Fibroblast of lung (primary cell): ENCODE results near the gene COL25A1. TPM values are rescaled to one million over a fixed set of nuclear protein-coding genes. Genes with fewer than 3 reads are reported as not detected.
A peak's percentile ranks its signal among the peaks of the same experiment; 100 is the strongest.

Experiments
- DNase-seq, 2 donors: peaks; one replicate each; pipeline versions ENCODE4 v3.0.0 to v3.0.0-alpha.2; 2010; ENCODE audit warnings: low read depth in 2 of 2
- H2AFZ ChIP-seq: 2 replicates; pipeline ENCODE4 v1.5.1; 2012; ENCODE audit warnings: low read length, control low read depth, inconsistent platforms
- H3K27ac ChIP-seq: 2 replicates; pipeline ENCODE4 v1.5.1; 2011; ENCODE audit warnings: low read length, control low read depth; ENCODE audit not compliant: insufficient read depth
- H3K27me3 ChIP-seq: 2 replicates; pipeline ENCODE4 v1.5.1; 2011; ENCODE audit warnings: mild to moderate bottlenecking, low read length; ENCODE audit not compliant: control insufficient read depth, insufficient read depth
- H3K36me3 ChIP-seq: 2 replicates; pipeline ENCODE4 v1.5.1; 2011; ENCODE audit warnings: low read length; ENCODE audit not compliant: control insufficient read depth, insufficient read depth
- H3K4me1 ChIP-seq: 2 replicates; pipeline ENCODE4 v1.5.1; 2011; ENCODE audit warnings: low read length; ENCODE audit not compliant: control insufficient read depth, insufficient read depth; ENCODE audit errors: extremely low read depth
- H3K4me2 ChIP-seq: 2 replicates; pipeline ENCODE4 v1.5.1; 2011; ENCODE audit warnings: low read length, control low read depth; ENCODE audit not compliant: insufficient read depth; ENCODE audit errors: extremely low read depth
- H3K4me3 ChIP-seq, 4 experiments: fragments of 200-600 bp in 1 of 4; sonication (generic) in 1 of 4; replicated peaks in 1 of 4; 2 replicates each; pipeline ENCODE4 v1.5.1; 2011 to 2016; ENCODE audit warnings: low read length in 4 of 4, low read depth in 3 of 4, mild to moderate bottlenecking in 3 of 4, control low read depth in 2 of 4, inconsistent platforms in 1 of 4, mixed read lengths in 1 of 4; ENCODE audit not compliant: insufficient read depth in 1 of 4; ENCODE audit errors: control extremely low read depth in 1 of 4
- H3K79me2 ChIP-seq: 2 replicates; pipeline ENCODE4 v1.5.1; 2012; ENCODE audit warnings: mild to moderate bottlenecking, low read length, inconsistent platforms; ENCODE audit not compliant: control insufficient read depth, insufficient read depth
- H3K9ac ChIP-seq: 2 replicates; pipeline ENCODE4 v1.5.1; 2011; ENCODE audit warnings: mild to moderate bottlenecking, low read length, control low read depth; ENCODE audit not compliant: insufficient read depth
- H3K9me3 ChIP-seq: 2 replicates; pipeline ENCODE4 v1.5.1; 2012; ENCODE audit warnings: low read depth, low read length; ENCODE audit not compliant: control insufficient read depth, insufficient read depth
- H4K20me1 ChIP-seq: 2 replicates; pipeline ENCODE4 v1.5.1; 2011; ENCODE audit warnings: low read length; ENCODE audit not compliant: control insufficient read depth, insufficient read depth; ENCODE audit errors: extremely low read depth
- CTCF ChIP-seq, 2 donors: IDR thresholded peaks in 1 of 2; conservative IDR thresholded peaks in 1 of 2; 1 replicate in 1 of 2; 2 replicates in 1 of 2; pipeline ENCODE4 v1.5.1; 2011 to 2012; ENCODE audit warnings: low read length in 2 of 2, control low read depth in 1 of 2, inconsistent platforms in 1 of 2, low read depth in 1 of 2, mild to moderate bottlenecking in 1 of 2
- EZH2 ChIP-seq: IDR thresholded peaks from 2 replicates; pipeline ENCODE4 v1.5.1; 2012; ENCODE audit warnings: low read length, control low read depth, mild to moderate bottlenecking; ENCODE audit errors: missing control alignments
- polyA plus RNA-seq, 2 donors: library from polyadenylated mRNA; depleted of rRNA in 1 of 2; stranded (reverse) in 1 of 2; unstranded in 1 of 2; fragments of >200 nt; gene quantifications; 2 replicates each; pipeline ENCODE4 v1.2.1, GENCODE V29; 2011 to 2012; ENCODE audit warnings: missing spikeins in 1 of 2
- total RNA-seq: library from RNA; depleted of rRNA; stranded (reverse); fragments of >200 nt; gene quantifications from 2 replicates; pipeline ENCODE4 v1.2.1, GENCODE V29; 2014

COL25A1 gene
- total and polyA plus RNA-seq, 2 donors (not counting 1 experiment from before 2014, with no cell fraction given) = under 0.01 to 0.01 TPM

- Histone ChIP-seq H3K4me2 (no peak overlapping the region), H3K27ac (no peak overlapping the region), H3K27me3 (no peaks in the 10 kb centered on the region), H3K79me2 (no peaks in the 10 kb centered on the region), H3K4me1 (no peaks in the 10 kb centered on the region), H3K9ac (no peak overlapping the region), H3K4me3 (no peak overlapping the region), H3K36me3 (no peaks in the 10 kb centered on the region), H4K20me1 (no peaks in the 10 kb centered on the region), H3K9me3 (no peaks in the 10 kb centered on the region), H2AFZ (no peak overlapping the region)
- no peak for TF ChIP-seq EZH2
- TF ChIP-seq CTCF (conservative IDR thresholded peaks at IDR 0.05 in 1 of 2, IDR thresholded peaks at IDR 0.05 in 1 of 2; ENCODE audit: low read depth in 1 of 2, low read length in 2 of 2) = no peak
- no peak for DNase-seq
Observed at GRCh38 chr4:109172301-109172700, 130.2 kb downstream of the COL25A1 start.

GRCh38 chr4:109171070-109171469, 131.4 kb downstream of the COL25A1 start:
- Histone ChIP-seq H3K27ac (no peak overlapping the region), H3K4me3 (no peak overlapping the region), H3K9ac (no peak overlapping the region), H2AFZ (no peak overlapping the region), H3K36me3 (no peaks in the 10 kb centered on the region), H4K20me1 (no peaks in the 10 kb centered on the region), H3K4me1 (no peaks in the 10 kb centered on the region), H3K27me3 (no peaks in the 10 kb centered on the region), H3K4me2 (no peak overlapping the region), H3K79me2 (no peaks in the 10 kb centered on the region), H3K9me3 (no peaks in the 10 kb centered on the region)
- no peak for TF ChIP-seq EZH2
- no peak for TF ChIP-seq CTCF (conservative IDR thresholded peaks at IDR 0.05 in 1 of 2, IDR thresholded peaks at IDR 0.05 in 1 of 2; ENCODE audit: low read depth in 1 of 2, low read length in 2 of 2)
- DNase-seq = no peak

- Histone ChIP-seq H3K36me3 (no peaks in the 10 kb centered on the region), H4K20me1 (no peaks in the 10 kb centered on the region), H3K27ac (no peak overlapping the region), H3K79me2 (no peaks in the 10 kb centered on the region), H3K27me3 (no peaks in the 10 kb centered on the region), H3K9ac (no peak overlapping the region), H2AFZ (no peak overlapping the region), H3K4me3 (no peak overlapping the region), H3K4me2 (no peak overlapping the region), H3K9me3 (no peaks in the 10 kb centered on the region), H3K4me1 (no peaks in the 10 kb centered on the region)
- DNase-seq = peak; percentile 9 to 26
- TF ChIP-seq EZH2 (no peak), CTCF (conservative IDR thresholded peaks at IDR 0.05 in 1 of 2, IDR thresholded peaks at IDR 0.05 in 1 of 2; ENCODE audit: low read depth in 1 of 2, low read length in 2 of 2) (no peak)
Observed at GRCh38 chr4:109169170-109169569, 133.3 kb downstream of the COL25A1 start.
